Esophagus squamous epithelium (tissue), 4 donors: ENCODE measurements around the gene SGCG.

ENCODE experiments used
- POLR2A ChIP-seq, 4 donors: fragments of 450-650 bp; IDR thresholded peaks; one replicate each; pipeline ENCODE4 v1.6.1; 2017; ENCODE audit warnings: antibody characterized with exemption in 4 of 4, mild to moderate bottlenecking in 4 of 4, moderate library complexity in 3 of 4
- TF ChIP-seq, protein P1 (sequence below), 6 experiments: fragments of 450-650 bp in 4 of 6; fragments of 200-600 bp in 2 of 6; sonication (generic) in 2 of 6; IDR thresholded peaks; one replicate each; pipeline ENCODE4 v1.5.1; 2016 to 2019; ENCODE audit warnings: antibody characterized with exemption in 6 of 6, mild to moderate bottlenecking in 4 of 6, moderate library complexity in 4 of 6

- no peak for TF ChIP-seq POLR2A (IDR thresholded peaks at IDR 0.05)
- TF ChIP-seq, protein P1, sequence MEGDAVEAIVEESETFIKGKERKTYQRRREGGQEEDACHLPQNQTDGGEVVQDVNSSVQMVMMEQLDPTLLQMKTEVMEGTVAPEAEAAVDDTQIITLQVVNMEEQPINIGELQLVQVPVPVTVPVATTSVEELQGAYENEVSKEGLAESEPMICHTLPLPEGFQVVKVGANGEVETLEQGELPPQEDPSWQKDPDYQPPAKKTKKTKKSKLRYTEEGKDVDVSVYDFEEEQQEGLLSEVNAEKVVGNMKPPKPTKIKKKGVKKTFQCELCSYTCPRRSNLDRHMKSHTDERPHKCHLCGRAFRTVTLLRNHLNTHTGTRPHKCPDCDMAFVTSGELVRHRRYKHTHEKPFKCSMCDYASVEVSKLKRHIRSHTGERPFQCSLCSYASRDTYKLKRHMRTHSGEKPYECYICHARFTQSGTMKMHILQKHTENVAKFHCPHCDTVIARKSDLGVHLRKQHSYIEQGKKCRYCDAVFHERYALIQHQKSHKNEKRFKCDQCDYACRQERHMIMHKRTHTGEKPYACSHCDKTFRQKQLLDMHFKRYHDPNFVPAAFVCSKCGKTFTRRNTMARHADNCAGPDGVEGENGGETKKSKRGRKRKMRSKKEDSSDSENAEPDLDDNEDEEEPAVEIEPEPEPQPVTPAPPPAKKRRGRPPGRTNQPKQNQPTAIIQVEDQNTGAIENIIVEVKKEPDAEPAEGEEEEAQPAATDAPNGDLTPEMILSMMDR (IDR thresholded peaks at IDR 0.05): no peak
These were observed 55.2 kb downstream of the SGCG start for GRCh38 chr13:23235994-23236393.
